H1 (cell line): ENCODE results near the gene CCSER2.

ENCODE experiments used
- BACH1 ChIP-seq: IDR thresholded peaks from 2 replicates; pipeline ENCODE4 v1.6.1; 2012; ENCODE audit warnings: low read length, improper control_type of control experiment
- CREB1 ChIP-seq: IDR thresholded peaks from 2 replicates; pipeline ENCODE4 v1.6.1; 2012; ENCODE audit warnings: inconsistent platforms
- CTCF ChIP-seq, 3 experiments: IDR thresholded peaks; 1 replicate in 2 of 3; 2 replicates in 1 of 3; pipeline versions ENCODE4 v1.5.1 to v1.6.1; 2011; ENCODE audit warnings: low read length in 3 of 3, mild to moderate bottlenecking in 3 of 3, inconsistent platforms in 2 of 3, low read depth in 1 of 3, moderate library complexity in 1 of 3; ENCODE audit not compliant: insufficient read depth in 1 of 3; ENCODE audit errors: control extremely low read depth in 1 of 3
- JUND ChIP-seq: IDR thresholded peaks from 2 replicates; pipeline ENCODE4 v1.6.1; 2011; ENCODE audit warnings: mild to moderate bottlenecking, improper control_type of control experiment, low read length
- NRF1 ChIP-seq: IDR thresholded peaks from 2 replicates; pipeline ENCODE4 v1.6.1; 2011; ENCODE audit warnings: mild to moderate bottlenecking, low read depth, low read length, improper control_type of control experiment
- POLR2A ChIP-seq, 2 experiments: IDR thresholded peaks; 1 replicate in 1 of 2; 2 replicates in 1 of 2; pipeline ENCODE4 v1.6.1; 2011; ENCODE audit warnings: low read depth in 2 of 2, low read length in 2 of 2, mild to moderate bottlenecking in 2 of 2; ENCODE audit errors: control extremely low read depth in 1 of 2
- POLR2AphosphoS5 ChIP-seq: IDR thresholded peaks from 2 replicates; pipeline ENCODE4 v1.6.1; 2011; ENCODE audit warnings: low read depth, low read length
- RAD21 ChIP-seq, 2 experiments: IDR thresholded peaks in 1 of 2; conservative IDR thresholded peaks in 1 of 2; 2 replicates each; pipeline ENCODE4 v1.6.1; 2011; ENCODE audit warnings: low read depth in 2 of 2, low read length in 2 of 2, improper control_type of control experiment in 1 of 2, inconsistent platforms in 1 of 2, mild to moderate bottlenecking in 1 of 2, moderate library complexity in 1 of 2
- SRF ChIP-seq: IDR thresholded peaks from 2 replicates; pipeline ENCODE4 v1.6.1; 2011; ENCODE audit warnings: mild to moderate bottlenecking, low read depth, low read length, moderate library complexity

GRCh38 chr10:84292502-84292901 is 35.9 kb upstream of the CCSER2 start:
- no peak for TF ChIP-seq POLR2A (IDR thresholded peaks at IDR 0.05; ENCODE audit: control extremely low read depth in 1 of 2, low read depth in 2 of 2, low read length in 2 of 2)
- no peak for TF ChIP-seq SRF
- TF ChIP-seq BACH1, result no peak
- TF ChIP-seq NRF1, result no peak
- TF ChIP-seq RAD21 (IDR thresholded peaks at IDR 0.05 in 1 of 2, conservative IDR thresholded peaks at IDR 0.05 in 1 of 2; ENCODE audit: low read depth in 2 of 2, low read length in 2 of 2), result no peak
- TF ChIP-seq POLR2AphosphoS5, result no peak
- no peak for TF ChIP-seq CTCF (IDR thresholded peaks at IDR 0.05; ENCODE audit: control extremely low read depth in 1 of 3, insufficient read depth in 1 of 3, low read depth in 1 of 3, low read length in 3 of 3)
- no peak for TF ChIP-seq CREB1
- TF ChIP-seq JUND, result no peak
